IMR-90 (cell line): Measurements from ENCODE around the gene TRAPPC12. TPM values are rescaled to one million over a fixed set of nuclear protein-coding genes. Genes with fewer than 3 reads are reported as not detected.
"Not testable (repeated sequence)": the region's sequence is repeated elsewhere in the genome, so short reads cannot be mapped to it uniquely, and the experiment has no call there.

Source experiments
- ATAC-seq: fragments of 200-7000 bp; cut with Tn5 transposase; 2 replicates; pipeline ENCODE4 v1.9.1; 2020; ENCODE audit warnings: low read depth, mild to moderate bottlenecking, moderate library complexity
- BruUV-seq: library from RNA; stranded (reverse); fragments of 400-500 nt; replicated peaks from 2 replicates; lab custom pipeline; 2021; lab: Mats Ljungman, UMichigan
- CTCF ChIA-PET: fragments of 300-600 bp; formaldehyde crosslinking; extraction: SDS; loops from one replicate; lab custom pipeline; 2021; ENCODE audit warnings: antibody characterized with exemption; lab: Yijun Ruan, JAX
- POLR2A ChIA-PET: fragments of 300-600 bp; sonication (Branson Sonifier 250); formaldehyde crosslinking; loops from one replicate; lab custom pipeline; 2022; ENCODE audit warnings: antibody characterized with exemption; ENCODE audit not compliant: unreplicated experiment; lab: Charles Lee
- DNase-seq: peaks from one replicate; pipeline ENCODE4 v3.0.0; 2013
- H2AFZ ChIP-seq: replicated peaks from 2 replicates; pipeline ENCODE3; 2013; ENCODE audit warnings: low read length, mild to moderate bottlenecking; ENCODE audit not compliant: poor library complexity
- H2AK5ac ChIP-seq: 2 replicates; pipeline ENCODE4 v1.6.1; 2013; ENCODE audit warnings: low read depth, low read length, inconsistent platforms
- H2AK9ac ChIP-seq: replicated peaks from 2 replicates; pipeline ENCODE3; 2013; ENCODE audit warnings: mild to moderate bottlenecking, low read depth, low read length, moderate library complexity; ENCODE audit not compliant: poor library complexity
- H2BK120ac ChIP-seq: 2 replicates; pipeline ENCODE4 v1.6.1; 2013; ENCODE audit warnings: low read depth, low read length, inconsistent platforms
- H2BK15ac ChIP-seq: 3 replicates; pipeline ENCODE4 v1.6.1; 2013; ENCODE audit warnings: low read depth, low read length, inconsistent platforms
- H2BK20ac ChIP-seq: 2 replicates; pipeline ENCODE4 v1.6.1; 2013; ENCODE audit warnings: low read depth, mild to moderate bottlenecking, inconsistent platforms, low read length, moderate library complexity
- H2BK5ac ChIP-seq: 2 replicates; pipeline ENCODE4 v1.6.1; 2013; ENCODE audit warnings: mild to moderate bottlenecking, low read depth, low read length, inconsistent platforms; ENCODE audit not compliant: poor library complexity, severe bottlenecking
- H3K14ac ChIP-seq: replicated peaks from 2 replicates; pipeline ENCODE4 v1.6.1; 2013; ENCODE audit warnings: low read depth, low read length, inconsistent platforms
- H3K18ac ChIP-seq: 2 replicates; pipeline ENCODE4 v1.6.1; 2013; ENCODE audit warnings: low read depth, low read length, control low read depth
- H3K23ac ChIP-seq: 2 replicates; pipeline ENCODE4 v1.6.1; 2013; ENCODE audit warnings: low read depth, low read length, inconsistent platforms
- H3K27ac ChIP-seq: 2 replicates; pipeline ENCODE4 v1.5.1; 2013; ENCODE audit warnings: mild to moderate bottlenecking, control low read depth, low read length; ENCODE audit not compliant: insufficient read depth
- H3K27me3 ChIP-seq: 2 replicates; pipeline ENCODE4 v1.6.1; 2013; ENCODE audit warnings: low read length; ENCODE audit not compliant: control insufficient read depth, insufficient read depth
- H3K36me3 ChIP-seq: 2 replicates; pipeline ENCODE4 v1.6.1; 2013; ENCODE audit warnings: low read length, mixed read lengths; ENCODE audit not compliant: control insufficient read depth, insufficient read depth
- H3K4ac ChIP-seq: 2 replicates; pipeline ENCODE4 v1.6.1; 2013; ENCODE audit warnings: low read depth, low read length, inconsistent platforms
- H3K4me1 ChIP-seq: 2 replicates; pipeline ENCODE4 v1.6.1; 2013; ENCODE audit warnings: low read length, mixed read lengths; ENCODE audit not compliant: control insufficient read depth, insufficient read depth
- H3K4me2 ChIP-seq: 2 replicates; pipeline ENCODE4 v1.6.1; 2013; ENCODE audit warnings: low read depth, mild to moderate bottlenecking, control low read depth, low read length, moderate library complexity
- H3K4me3 ChIP-seq: 2 replicates; pipeline ENCODE4 v1.5.1; 2013; ENCODE audit warnings: low read depth, mild to moderate bottlenecking, control low read depth, low read length, moderate library complexity; ENCODE audit not compliant: insufficient read depth
- H3K56ac ChIP-seq: 2 replicates; pipeline ENCODE4 v1.6.1; 2013; ENCODE audit warnings: low read length, inconsistent platforms; ENCODE audit not compliant: insufficient read depth; ENCODE audit errors: extremely low read depth
- H3K79me1 ChIP-seq, 2 experiments: 2 replicates each; pipeline ENCODE4 v1.6.1; 2013; ENCODE audit warnings: low read length in 2 of 2, inconsistent platforms in 1 of 2, low read depth in 1 of 2
- H3K9ac ChIP-seq: 2 replicates; pipeline ENCODE4 v1.6.1; 2013; ENCODE audit warnings: low read depth, low read length, control low read depth
- H3K9me1 ChIP-seq: 2 replicates; pipeline ENCODE4 v1.6.1; 2013; ENCODE audit warnings: low read length, inconsistent platforms; ENCODE audit not compliant: insufficient read depth
- H3K9me3 ChIP-seq: 2 replicates; pipeline ENCODE4 v1.6.1; 2013; ENCODE audit warnings: low read length; ENCODE audit not compliant: control insufficient read depth, insufficient read depth
- H4K20me1 ChIP-seq: 2 replicates; pipeline ENCODE4 v1.6.1; 2013; ENCODE audit warnings: low read length, inconsistent platforms; ENCODE audit not compliant: insufficient read depth
- H4K5ac ChIP-seq: 2 replicates; pipeline ENCODE4 v1.6.1; 2013; ENCODE audit warnings: mild to moderate bottlenecking, low read depth, low read length, control low read depth
- H4K8ac ChIP-seq, 2 experiments: 2 replicates each; pipeline ENCODE4 v1.6.1; 2013; ENCODE audit warnings: low read depth in 2 of 2, low read length in 2 of 2, control low read depth in 1 of 2, inconsistent platforms in 1 of 2
- H4K91ac ChIP-seq: 2 replicates; pipeline ENCODE4 v1.6.1; 2013; ENCODE audit warnings: low read depth, low read length, inconsistent platforms; ENCODE audit not compliant: insufficient read depth
- WGBS, 2 experiments: methylation state at CpG; one replicate each; pipeline versions ENCODE4 v1.1.5 to v1.1.7; 2013; ENCODE audit warnings: missing lambda C conversion rate in 2 of 2; ENCODE audit not compliant: insufficient read length in 1 of 2; ENCODE audit errors: extremely low coverage in 2 of 2; 5-methylcytosine and 5-hydroxymethylcytosine counted together
- dilution Hi-C: fragments of 300-500 bp; cut with HindIII; formaldehyde crosslinking; loops from one replicate; pipeline ENCODE4 v1.14.3; 2018; ENCODE audit warnings: low sequenced_read_pairs; ENCODE audit not compliant: unreplicated experiment
- in situ Hi-C: fragments of 300-500 bp; cut with MboI; formaldehyde crosslinking; loops from 3 replicates; pipeline ENCODE4 v1.14.3; 2019; ENCODE audit warnings: low sequenced_read_pairs, inconsistent platforms, mixed read lengths
- intact Hi-C: fragments of 100-400 bp; cut with micrococcal nuclease; formaldehyde crosslinking; loops from 2 replicates; pipeline ENCODE4 v1.10.0; 2022
- polyA plus RNA-seq, 3 experiments: library from polyadenylated mRNA; depleted of rRNA; stranded (reverse); fragments of >200 nt; gene quantifications; 2 replicates each; pipeline ENCODE4 v1.2.3, GENCODE V29; 2012; ENCODE audit warnings: low replicate concordance in 1 of 3
- total RNA-seq: library from RNA; depleted of rRNA; stranded (reverse); fragments of >200 nt; gene quantifications from 2 replicates; pipeline ENCODE4 v1.2.3, GENCODE V29; 2012
- TF ChIP-seq, protein P1 (sequence below): conservative IDR thresholded peaks from 2 replicates; pipeline ENCODE4 v1.5.1; 2012; ENCODE audit warnings: mild to moderate bottlenecking, low read depth, low read length, improper control_type of control experiment

TRAPPC12 gene
- total and polyA plus RNA-seq, 2 of the 4 experiments (the other 2 are of a cell fraction): 25.8 to 69.9 TPM

DNA sequence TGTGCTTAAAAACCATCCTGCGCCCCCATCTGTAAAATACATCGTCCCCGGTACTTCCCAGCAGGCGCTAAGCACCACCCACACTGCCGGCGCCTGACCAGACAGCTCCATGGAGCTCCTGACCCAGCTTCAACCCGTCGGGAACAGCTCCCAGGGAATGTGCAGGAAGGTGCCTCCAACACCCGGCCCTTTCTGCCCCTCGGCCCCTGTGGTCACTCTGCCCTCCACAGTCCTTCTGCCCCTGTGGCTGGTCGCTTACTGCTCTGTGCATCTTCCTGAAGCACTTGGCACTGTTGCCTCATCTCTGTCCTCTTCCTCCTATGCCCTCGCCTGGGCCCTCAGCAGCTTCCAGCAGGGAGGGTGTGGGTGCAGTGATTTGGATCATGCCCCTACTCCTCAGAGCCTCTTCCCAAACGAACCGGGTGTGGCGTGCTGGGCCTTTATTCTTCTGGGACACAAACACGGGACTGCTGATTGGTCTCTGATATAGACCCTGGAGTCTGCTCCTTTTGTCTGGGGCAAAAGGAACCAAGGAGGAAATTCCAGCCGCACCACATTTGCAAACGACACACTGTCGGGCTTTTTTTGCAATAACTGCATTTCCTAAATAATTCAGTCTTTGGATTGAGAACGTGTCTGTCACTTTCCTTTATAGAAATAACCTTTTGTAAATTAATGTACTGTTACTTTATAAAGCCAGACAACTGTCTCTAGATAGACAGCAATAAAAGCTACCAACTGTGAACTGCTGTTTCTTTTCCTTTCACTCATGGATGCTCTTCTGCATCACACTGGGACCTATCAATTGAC is 73.9 kb downstream of the TRAPPC12 start (continued):
- TF ChIP-seq, protein P1, sequence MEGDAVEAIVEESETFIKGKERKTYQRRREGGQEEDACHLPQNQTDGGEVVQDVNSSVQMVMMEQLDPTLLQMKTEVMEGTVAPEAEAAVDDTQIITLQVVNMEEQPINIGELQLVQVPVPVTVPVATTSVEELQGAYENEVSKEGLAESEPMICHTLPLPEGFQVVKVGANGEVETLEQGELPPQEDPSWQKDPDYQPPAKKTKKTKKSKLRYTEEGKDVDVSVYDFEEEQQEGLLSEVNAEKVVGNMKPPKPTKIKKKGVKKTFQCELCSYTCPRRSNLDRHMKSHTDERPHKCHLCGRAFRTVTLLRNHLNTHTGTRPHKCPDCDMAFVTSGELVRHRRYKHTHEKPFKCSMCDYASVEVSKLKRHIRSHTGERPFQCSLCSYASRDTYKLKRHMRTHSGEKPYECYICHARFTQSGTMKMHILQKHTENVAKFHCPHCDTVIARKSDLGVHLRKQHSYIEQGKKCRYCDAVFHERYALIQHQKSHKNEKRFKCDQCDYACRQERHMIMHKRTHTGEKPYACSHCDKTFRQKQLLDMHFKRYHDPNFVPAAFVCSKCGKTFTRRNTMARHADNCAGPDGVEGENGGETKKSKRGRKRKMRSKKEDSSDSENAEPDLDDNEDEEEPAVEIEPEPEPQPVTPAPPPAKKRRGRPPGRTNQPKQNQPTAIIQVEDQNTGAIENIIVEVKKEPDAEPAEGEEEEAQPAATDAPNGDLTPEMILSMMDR: no peak

DNA sequence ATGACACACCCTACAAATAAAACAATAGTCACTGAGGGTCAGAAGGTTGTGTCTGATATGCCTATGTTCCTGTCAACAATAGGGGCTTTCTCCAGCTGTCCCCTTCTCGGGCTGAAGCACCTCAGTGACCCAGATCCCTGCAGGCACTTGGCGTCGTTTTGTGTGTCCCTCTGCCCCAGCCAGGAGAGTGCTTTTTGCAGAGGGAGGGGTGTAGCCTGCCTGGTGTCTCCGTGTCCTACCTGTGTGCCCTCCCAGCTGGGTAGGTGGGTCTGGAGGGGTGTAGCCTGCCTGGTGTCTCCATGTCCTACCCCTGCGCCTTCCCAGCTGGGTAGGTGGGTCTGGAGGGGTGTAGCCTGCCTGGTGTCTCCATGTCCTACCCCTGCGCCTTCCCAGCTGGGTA is 74.5 kb downstream of the TRAPPC12 start:
- H3K79me1 ChIP-seq, H3K4me3 ChIP-seq, dilution Hi-C loops, H2AK9ac ChIP-seq, in situ Hi-C loops, H4K91ac ChIP-seq, H4K5ac ChIP-seq, POLR2A ChIA-PET, H3K18ac ChIP-seq, H3K4ac ChIP-seq, H2BK15ac ChIP-seq, H3K4me1 ChIP-seq, H3K9me3 ChIP-seq, H3K27me3 ChIP-seq, intact Hi-C loops, H4K20me1 ChIP-seq, H3K9me1 ChIP-seq, H2BK5ac ChIP-seq, H2BK120ac ChIP-seq, H4K8ac ChIP-seq, H3K4me2 ChIP-seq, H3K56ac ChIP-seq, H3K9ac ChIP-seq, H2AK5ac ChIP-seq, ATAC-seq, H2AFZ ChIP-seq, DNase-seq, H3K14ac ChIP-seq, BruUV-seq, H3K27ac ChIP-seq, H3K23ac ChIP-seq, H2BK20ac ChIP-seq: not testable (repeated sequence)
- CTCF ChIA-PET: interaction anchor here (2.9 kb wide), 1 partner anchor 8 kb away, joined by 14 read pairs; no protein-coding TSS in a partner anchor
- H3K36me3 ChIP-seq: peaks cover 38% of the 10 kb centered on the region
- WGBS, 2 experiments: no CpG with 5 or more reads among the region's 6 CpGs
